ENCODE measurements around the gene RTN4.

- TF ChIP-seq, protein P1, sequence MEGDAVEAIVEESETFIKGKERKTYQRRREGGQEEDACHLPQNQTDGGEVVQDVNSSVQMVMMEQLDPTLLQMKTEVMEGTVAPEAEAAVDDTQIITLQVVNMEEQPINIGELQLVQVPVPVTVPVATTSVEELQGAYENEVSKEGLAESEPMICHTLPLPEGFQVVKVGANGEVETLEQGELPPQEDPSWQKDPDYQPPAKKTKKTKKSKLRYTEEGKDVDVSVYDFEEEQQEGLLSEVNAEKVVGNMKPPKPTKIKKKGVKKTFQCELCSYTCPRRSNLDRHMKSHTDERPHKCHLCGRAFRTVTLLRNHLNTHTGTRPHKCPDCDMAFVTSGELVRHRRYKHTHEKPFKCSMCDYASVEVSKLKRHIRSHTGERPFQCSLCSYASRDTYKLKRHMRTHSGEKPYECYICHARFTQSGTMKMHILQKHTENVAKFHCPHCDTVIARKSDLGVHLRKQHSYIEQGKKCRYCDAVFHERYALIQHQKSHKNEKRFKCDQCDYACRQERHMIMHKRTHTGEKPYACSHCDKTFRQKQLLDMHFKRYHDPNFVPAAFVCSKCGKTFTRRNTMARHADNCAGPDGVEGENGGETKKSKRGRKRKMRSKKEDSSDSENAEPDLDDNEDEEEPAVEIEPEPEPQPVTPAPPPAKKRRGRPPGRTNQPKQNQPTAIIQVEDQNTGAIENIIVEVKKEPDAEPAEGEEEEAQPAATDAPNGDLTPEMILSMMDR (IDR thresholded peaks at IDR 0.05) = no peak
- no peak for TF ChIP-seq POLR2AphosphoS5 (IDR thresholded peaks at IDR 0.05)
These were observed 32.8 kb downstream of the RTN4 start for GRCh38 chr2:55017428-55017827.

All from prostate gland (tissue), 2 donors.